GM12801 (cell line): Measurements from ENCODE around the gene MCOLN1.

ENCODE experiments used
- CTCF ChIP-seq: IDR thresholded peaks from one replicate; pipeline ENCODE4 v1.5.1; 2011; ENCODE audit warnings: control low read depth; ENCODE audit not compliant: insufficient read length; ENCODE audit errors: extremely low read depth

The MCOLN1 gene

GRCh38 chr19:7480222-7480969, 42.0 kb upstream of the MCOLN1 start:
- TF ChIP-seq CTCF: no peak

- TF ChIP-seq CTCF: no peak
These were observed 41.5 kb upstream of the MCOLN1 start for GRCh38 chr19:7480970-7481255.

GRCh38 chr19:7482584-7483439, 39.6 kb upstream of the MCOLN1 start:
- TF ChIP-seq CTCF: no peak

- TF ChIP-seq CTCF: no peak
These were observed 38.7 kb upstream of the MCOLN1 start for GRCh38 chr19:7483720-7484201.

GRCh38 chr19:7486923-7487322, 35.5 kb upstream of the MCOLN1 start:
- no peak for TF ChIP-seq CTCF

GRCh38 chr19:7488736-7489353, 33.6 kb upstream of the MCOLN1 start, which contains the start of gene PEX11G:
Gene PEX11G, minus strand, starts transcription at chr19:7489035. Its CDS starts 25 bp downstream, at chr19:7489010.
- TF ChIP-seq CTCF: no peak

GRCh38 chr19:7489609-7490044, 32.8 kb upstream of the MCOLN1 start:
- TF ChIP-seq CTCF: no peak
